GM18499 (cell line): ENCODE data around the gene DCTN4.
"Not testable (repeated sequence)": the region's sequence is repeated elsewhere in the genome, so short reads cannot be mapped to it uniquely, and the experiment has no call there.

ENCODE experiments used
- ATAC-seq: cut with Tn5 transposase; IDR thresholded peaks from one replicate; pipeline ENCODE4 v1.9.1; 2021; ENCODE audit warnings: moderate number of reproducible peaks; ENCODE audit not compliant: insufficient read depth, unreplicated experiment

The DCTN4 gene

GRCh38 chr5:150742455-150743141 is 16.2 kb downstream of the DCTN4 start:
- not testable (repeated sequence) for ATAC-seq

- ATAC-seq, result no peak
Observed at GRCh38 chr5:150740992-150741391, 17.8 kb downstream of the DCTN4 start.

- no peak for ATAC-seq
Observed at GRCh38 chr5:150738862-150739261, 20.0 kb downstream of the DCTN4 start.

GRCh38 chr5:150734579-150735384 is 24.0 kb downstream of the DCTN4 start:
- ATAC-seq, result no peak

GRCh38 chr5:150731669-150732242 is 27.1 kb downstream of the DCTN4 start:
- ATAC-seq, result no peak

GRCh38 chr5:150729859-150730258 is 29.0 kb downstream of the DCTN4 start:
- ATAC-seq, result no peak

- no peak for ATAC-seq
Observed at GRCh38 chr5:150723845-150724244, 35.0 kb downstream of the DCTN4 start.

GRCh38 chr5:150710165-150710564 is 48.7 kb downstream of the DCTN4 start:
- ATAC-seq, result no peak

GRCh38 chr5:150706776-150707390 is 51.9 kb downstream of the DCTN4 start:
- ATAC-seq, result no peak

GRCh38 chr5:150703762-150704161 is 55.1 kb downstream of the DCTN4 start:
- no peak for ATAC-seq

- peak; percentile 74 for ATAC-seq
Observed at GRCh38 chr5:150700594-150701377, 58.0 kb downstream of the DCTN4 start, which contains the start of gene RBM22. Gene RBM22 (minus strand): TSS chr5:150701062. CDS start chr5:150700985, 77 bp downstream.

GRCh38 chr5:150700246-150700593 is 58.6 kb downstream of the DCTN4 start:
- no peak for ATAC-seq

GRCh38 chr5:150694612-150695011 is 64.2 kb downstream of the DCTN4 start:
- ATAC-seq, result no peak

GRCh38 chr5:150692276-150692675 is 66.5 kb downstream of the DCTN4 start:
- ATAC-seq, result no peak

GRCh38 chr5:150690760-150691159 is 68.1 kb downstream of the DCTN4 start:
- no peak for ATAC-seq

- no peak for ATAC-seq
Observed at GRCh38 chr5:150689120-150689519, 69.7 kb downstream of the DCTN4 start.

GRCh38 chr5:150676578-150676977 is 82.2 kb downstream of the DCTN4 start:
- ATAC-seq, result no peak

GRCh38 chr5:150675069-150675468 is 83.7 kb downstream of the DCTN4 start:
- no peak for ATAC-seq

- no peak for ATAC-seq
Observed at GRCh38 chr5:150674341-150674821, 84.4 kb downstream of the DCTN4 start.

- no peak for ATAC-seq
Observed at GRCh38 chr5:150672884-150673275, 85.9 kb downstream of the DCTN4 start.
